NCI-H1694 (cell line): ENCODE measurements around the gene TBC1D2.

Experiments
- DNase-seq: peaks from one replicate; lab custom pipeline; 2025; lab: John Stamatoyannopoulos, UW

Gene TBC1D2

GRCh38 chr9:98164912-98165311 is 90.5 kb downstream of the TBC1D2 start:
- no peak for DNase-seq

DNA sequence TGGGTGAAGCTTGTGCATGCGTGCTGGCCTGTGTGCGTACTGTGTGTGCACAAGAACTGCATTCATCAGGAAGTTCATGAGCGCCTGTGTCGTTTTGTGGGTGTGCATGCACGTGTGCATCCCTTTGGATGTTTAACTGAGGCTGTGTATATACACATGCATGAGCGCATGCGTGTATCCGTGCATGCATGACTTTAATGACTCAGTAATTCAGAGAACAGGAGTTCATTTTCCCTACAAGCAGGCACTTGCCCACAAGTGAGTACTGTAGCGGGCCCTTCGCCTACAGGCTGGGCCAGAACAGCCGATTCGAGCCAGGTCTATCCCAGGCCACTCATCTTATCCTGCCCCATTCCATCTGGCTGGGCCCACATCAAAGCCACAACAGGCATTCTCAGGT is 92.8 kb downstream of the TBC1D2 start:
- DNase-seq, result peak; percentile 64

DNA sequence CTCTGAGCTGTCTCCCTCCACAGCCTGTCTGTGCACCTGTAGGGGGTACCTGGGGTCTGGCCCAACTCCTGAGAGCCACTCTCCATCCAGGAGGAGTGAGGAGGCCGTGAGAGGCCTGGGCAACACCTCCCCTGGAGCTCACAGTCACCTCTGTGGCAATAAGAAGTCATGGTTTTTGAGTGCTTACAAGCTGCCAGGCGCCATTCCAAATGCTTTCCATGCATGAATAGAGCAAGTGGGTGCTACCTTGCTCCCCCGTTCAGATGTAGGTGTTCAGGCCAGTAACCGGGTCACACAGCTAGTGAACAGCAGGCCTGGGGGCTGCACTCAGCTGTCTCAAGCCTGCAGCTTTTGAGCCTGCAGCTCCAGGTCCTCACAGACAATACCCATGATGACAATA is 93.6 kb downstream of the TBC1D2 start:
- DNase-seq, result no peak

DNA sequence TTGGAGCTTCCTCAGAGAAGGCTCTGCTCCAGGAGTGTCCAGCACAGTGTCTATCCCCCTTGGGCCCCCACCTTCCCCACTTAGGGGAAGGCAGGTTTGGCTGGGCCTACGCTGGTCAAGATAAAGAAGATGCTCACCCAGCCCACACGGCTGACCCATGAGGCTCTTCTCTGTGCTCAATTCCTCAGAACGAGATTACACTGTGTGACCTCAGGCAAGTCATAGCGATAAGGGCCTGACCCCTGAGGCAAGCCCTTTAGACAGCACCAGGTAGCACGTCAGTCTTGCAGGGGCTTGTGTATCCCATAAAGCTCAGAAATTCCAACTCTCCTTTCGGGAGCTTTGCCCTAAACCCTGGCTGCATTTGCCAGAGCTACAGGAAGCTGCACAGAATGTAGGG is 95.7 kb downstream of the TBC1D2 start:
- no peak for DNase-seq

DNA sequence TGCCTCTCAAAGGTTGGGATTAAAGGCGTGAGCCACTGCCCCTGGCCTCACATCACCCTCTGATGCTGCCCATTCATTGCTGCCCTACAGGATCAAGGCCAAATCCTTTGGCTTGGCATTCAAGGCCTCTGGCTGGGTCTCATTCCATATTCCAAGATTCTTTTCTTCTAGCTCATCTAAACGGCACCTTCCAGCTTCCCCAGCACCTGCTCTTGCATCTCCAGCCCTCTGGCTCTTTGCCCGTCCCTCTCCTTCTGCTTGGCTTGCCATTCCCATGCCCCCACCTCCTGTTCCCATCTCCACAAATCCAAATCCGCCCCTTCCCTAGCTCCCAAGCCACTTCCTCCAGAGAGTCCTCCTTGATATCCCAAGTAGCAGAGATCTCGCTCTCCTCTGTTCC is 96.1 kb downstream of the TBC1D2 start:
- DNase-seq, result no peak

DNA sequence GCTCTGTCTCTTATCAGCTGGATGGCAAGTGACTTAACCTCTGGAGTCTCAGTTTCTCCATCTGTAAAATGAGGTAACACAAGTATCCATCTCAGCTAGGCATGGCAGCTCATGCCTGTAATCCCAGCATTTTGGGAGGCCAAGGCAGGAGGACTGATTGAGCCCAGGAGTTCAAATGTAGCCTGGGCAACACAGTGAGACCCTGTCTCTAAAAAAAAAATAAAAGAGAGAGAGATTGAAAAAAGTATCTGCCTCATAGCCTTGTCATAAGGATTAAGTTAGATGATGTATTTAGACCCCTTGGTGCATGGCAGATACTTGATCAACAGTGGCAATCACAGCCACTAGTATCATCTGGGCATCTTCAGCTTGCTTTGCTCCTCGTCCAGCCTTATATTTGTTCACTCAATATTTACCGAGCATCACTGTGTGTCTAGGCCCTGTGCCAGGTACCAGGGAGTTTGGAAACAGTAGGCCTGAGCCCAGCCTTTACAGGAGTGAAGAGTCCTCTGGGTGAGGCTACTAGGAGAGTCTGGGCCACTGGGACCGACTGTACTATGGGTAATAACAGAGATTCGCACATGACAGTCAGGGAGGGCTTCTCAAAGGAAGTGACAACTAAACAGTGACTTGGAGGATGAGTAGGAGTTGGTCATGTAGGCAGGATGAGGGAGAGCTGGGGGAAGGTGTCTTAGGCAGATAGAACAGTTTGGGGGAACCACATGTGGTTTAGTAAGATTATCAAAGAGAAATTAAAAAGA is 97.2 kb downstream of the TBC1D2 start:
- no peak for DNase-seq

DNA sequence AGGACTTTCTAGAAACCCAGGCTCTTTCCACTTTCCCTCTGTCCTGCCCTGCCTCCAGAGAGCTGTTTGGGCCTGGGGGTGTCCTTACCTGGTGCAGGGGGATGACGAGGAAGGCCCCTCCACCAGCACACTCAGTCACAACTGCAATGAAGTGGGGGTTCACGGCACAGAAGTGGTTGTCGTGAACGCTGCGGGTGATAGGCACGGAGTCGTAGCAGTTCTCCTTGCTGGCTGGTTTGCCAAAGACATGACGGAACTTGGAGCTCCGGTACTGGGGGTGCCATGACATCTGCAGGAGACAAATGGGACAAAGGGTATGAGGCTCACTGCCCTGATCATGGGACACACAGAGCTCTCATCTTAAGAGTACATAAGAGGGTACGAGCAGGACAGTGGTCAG is 98.1 kb downstream of the TBC1D2 start:
- DNase-seq, result no peak

- no peak for DNase-seq
Observed at GRCh38 chr9:98154678-98155077, 100.8 kb downstream of the TBC1D2 start.

DNA sequence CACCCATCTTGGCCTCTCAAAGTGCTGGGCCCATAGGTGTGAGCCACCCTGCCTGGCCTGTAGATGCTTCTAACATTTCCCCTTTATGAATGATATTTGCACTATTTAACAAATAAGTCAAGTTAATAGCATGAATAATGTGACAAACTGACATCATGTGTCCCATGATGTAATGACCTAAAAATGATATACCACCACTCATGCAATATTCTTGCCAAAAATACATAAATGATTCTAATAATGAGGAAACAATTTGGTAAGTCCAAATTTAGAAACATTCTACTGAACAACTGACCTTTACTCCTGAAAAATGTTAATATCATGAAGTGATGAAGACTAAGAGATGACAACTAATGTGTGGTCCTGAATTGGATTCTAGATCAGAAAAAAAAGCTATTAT is 102.9 kb downstream of the TBC1D2 start:
- DNase-seq, result no peak

GRCh38 chr9:98150721-98151120 is 104.7 kb downstream of the TBC1D2 start:
- DNase-seq, result no peak

- DNase-seq, result no peak
Observed at GRCh38 chr9:98150164-98150563, 105.3 kb downstream of the TBC1D2 start.

- DNase-seq, result no peak
Observed at GRCh38 chr9:98149422-98149821, 106.0 kb downstream of the TBC1D2 start.
